ENCODE measurements around the gene TRERF1. TPM values are rescaled to one million over a fixed set of nuclear protein-coding genes. Genes with fewer than 3 reads are reported as not detected.

Gene TRERF1
- total and polyA plus RNA-seq, 2 experiments from 2014 or later = 11.2 to 20.6 TPM

DNA sequence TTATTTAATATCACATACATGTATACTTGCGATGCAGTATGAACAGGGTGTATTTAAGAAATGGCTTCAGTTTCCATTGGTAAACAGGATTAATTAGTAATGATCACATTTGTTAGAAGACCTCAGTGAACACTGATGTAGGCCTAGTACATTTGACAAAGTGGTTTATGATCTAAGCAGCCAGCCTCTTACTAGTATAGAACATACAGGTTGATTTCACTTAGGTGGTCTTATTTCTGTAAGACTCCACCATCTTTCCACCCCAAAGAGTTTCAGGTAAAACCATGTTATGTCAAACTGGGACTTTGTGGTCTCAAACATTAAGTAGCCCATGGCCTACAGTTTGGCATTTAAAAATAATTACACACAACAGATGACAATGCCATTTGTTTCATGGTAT lies 213.9 kb downstream of the TRERF1 start (continued):
- TF ChIP-seq, protein P1, sequence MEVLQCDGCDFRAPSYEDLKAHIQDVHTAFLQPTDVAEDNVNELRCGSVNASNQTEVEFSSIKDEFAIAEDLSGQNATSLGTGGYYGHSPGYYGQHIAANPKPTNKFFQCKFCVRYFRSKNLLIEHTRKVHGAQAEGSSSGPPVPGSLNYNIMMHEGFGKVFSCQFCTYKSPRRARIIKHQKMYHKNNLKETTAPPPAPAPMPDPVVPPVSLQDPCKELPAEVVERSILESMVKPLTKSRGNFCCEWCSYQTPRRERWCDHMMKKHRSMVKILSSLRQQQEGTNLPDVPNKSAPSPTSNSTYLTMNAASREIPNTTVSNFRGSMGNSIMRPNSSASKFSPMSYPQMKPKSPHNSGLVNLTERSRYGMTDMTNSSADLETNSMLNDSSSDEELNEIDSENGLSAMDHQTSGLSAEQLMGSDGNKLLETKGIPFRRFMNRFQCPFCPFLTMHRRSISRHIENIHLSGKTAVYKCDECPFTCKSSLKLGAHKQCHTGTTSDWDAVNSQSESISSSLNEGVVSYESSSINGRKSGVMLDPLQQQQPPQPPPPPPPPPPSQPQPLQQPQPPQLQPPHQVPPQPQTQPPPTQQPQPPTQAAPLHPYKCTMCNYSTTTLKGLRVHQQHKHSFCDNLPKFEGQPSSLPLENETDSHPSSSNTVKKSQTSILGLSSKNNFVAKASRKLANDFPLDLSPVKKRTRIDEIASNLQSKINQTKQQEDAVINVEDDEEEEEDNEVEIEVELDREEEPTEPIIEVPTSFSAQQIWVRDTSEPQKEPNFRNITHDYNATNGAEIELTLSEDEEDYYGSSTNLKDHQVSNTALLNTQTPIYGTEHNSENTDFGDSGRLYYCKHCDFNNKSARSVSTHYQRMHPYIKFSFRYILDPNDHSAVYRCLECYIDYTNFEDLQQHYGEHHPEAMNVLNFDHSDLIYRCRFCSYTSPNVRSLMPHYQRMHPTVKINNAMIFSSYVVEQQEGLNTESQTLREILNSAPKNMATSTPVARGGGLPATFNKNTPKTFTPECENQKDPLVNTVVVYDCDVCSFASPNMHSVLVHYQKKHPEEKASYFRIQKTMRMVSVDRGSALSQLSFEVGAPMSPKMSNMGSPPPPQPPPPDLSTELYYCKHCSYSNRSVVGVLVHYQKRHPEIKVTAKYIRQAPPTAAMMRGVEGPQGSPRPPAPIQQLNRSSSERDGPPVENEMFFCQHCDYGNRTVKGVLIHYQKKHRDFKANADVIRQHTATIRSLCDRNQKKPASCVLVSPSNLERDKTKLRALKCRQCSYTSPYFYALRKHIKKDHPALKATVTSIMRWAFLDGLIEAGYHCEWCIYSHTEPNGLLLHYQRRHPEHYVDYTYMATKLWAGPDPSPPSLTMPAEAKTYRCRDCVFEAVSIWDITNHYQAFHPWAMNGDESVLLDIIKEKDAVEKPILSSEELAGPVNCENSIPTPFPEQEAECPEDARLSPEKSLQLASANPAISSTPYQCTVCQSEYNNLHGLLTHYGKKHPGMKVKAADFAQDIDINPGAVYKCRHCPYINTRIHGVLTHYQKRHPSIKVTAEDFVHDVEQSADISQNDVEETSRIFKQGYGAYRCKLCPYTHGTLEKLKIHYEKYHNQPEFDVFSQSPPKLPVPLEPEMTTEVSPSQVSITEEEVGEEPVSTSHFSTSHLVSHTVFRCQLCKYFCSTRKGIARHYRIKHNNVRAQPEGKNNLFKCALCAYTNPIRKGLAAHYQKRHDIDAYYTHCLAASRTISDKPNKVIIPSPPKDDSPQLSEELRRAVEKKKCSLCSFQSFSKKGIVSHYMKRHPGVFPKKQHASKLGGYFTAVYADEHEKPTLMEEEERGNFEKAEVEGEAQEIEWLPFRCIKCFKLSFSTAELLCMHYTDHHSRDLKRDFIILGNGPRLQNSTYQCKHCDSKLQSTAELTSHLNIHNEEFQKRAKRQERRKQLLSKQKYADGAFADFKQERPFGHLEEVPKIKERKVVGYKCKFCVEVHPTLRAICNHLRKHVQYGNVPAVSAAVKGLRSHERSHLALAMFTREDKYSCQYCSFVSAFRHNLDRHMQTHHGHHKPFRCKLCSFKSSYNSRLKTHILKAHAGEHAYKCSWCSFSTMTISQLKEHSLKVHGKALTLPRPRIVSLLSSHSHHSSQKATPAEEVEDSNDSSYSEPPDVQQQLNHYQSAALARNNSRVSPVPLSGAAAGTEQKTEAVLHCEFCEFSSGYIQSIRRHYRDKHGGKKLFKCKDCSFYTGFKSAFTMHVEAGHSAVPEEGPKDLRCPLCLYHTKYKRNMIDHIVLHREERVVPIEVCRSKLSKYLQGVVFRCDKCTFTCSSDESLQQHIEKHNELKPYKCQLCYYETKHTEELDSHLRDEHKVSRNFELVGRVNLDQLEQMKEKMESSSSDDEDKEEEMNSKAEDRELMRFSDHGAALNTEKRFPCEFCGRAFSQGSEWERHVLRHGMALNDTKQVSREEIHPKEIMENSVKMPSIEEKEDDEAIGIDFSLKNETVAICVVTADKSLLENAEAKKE (CRISPR knock-in tag; IDR thresholded peaks at IDR 0.05) = no peak

DNA sequence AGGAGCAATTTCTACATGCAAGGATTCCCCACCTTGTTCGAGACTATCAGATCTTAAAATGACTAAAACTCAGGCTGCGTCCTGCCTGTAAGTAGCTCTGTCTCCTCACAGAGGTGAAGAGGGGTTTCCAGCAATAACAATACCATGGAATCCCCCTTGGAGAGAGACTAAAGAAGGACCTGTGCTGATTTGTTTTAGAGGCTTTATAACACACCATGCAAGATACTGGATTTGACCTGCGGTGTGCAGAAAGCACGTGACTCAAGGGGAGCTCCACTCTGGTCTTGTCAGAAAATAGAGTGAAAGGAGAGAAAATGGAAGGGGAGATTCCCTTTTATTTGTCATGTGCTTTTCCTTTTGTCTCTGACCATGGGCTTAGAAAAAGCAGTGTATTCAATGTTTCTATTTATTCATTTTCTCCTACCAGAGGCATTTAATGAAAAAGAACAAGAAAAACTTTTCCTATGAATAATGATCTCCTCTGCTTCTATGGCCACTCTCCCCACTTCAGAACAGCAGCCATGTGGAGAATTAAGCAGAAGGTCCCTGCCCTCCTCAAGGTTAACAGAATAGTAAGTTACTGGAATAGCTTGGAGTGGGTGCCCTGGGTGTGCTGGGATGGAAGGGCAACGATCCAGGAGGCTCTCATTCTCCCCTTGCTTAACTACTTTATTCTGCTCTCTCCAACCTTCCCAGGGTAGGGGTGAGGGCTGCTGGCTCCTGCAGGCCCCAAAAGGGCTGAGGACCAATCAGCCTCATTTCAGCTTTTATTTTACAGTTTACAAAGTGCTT lies 214.8 kb downstream of the TRERF1 start:
- Histone ChIP-seq H4K20me1 (replicated peaks; ENCODE audit: insufficient read depth) (no peaks in the 10 kb centered on the region), H3K4me2 (no peak overlapping the region), H3K27ac (ENCODE audit: low read depth) (no peak overlapping the region; the same call in 1 of the 2 replicates), H3K27me3 (ENCODE audit: insufficient read depth) (no peaks in the 10 kb centered on the region), H3K4me3 (no peak overlapping the region), H3K4me1 (ENCODE audit: insufficient read depth) (no peaks in the 10 kb centered on the region), H3K79me2 (replicated peaks; ENCODE audit: insufficient read depth) (no peaks in the 10 kb centered on the region), H3K36me3 (ENCODE audit: insufficient read depth) (peaks cover 4% of the 10 kb centered on the region; the same call in 1 of the 2 replicates), H3F3A (replicated peaks; ENCODE audit: low read depth) (no peaks in the 10 kb centered on the region), H2AFZ (no peak overlapping the region), H3K9me2 (ENCODE audit: insufficient read depth) (no peaks in the 10 kb centered on the region)
- Mint-ChIP-seq H3K36me3 (ENCODE audit: low read depth) (peaks cover 55% of the 10 kb centered on the region), H3K4me3 (no peak overlapping the region), H3K4me1 (peaks cover 6% of the 10 kb centered on the region; the same call in 1 of the 3 replicates), H3K27me3 (ENCODE audit: insufficient read depth, low read depth, poor library complexity) (peaks cover 6% of the 10 kb centered on the region), H3K9me3 (no peaks in the 10 kb centered on the region), H3K27ac (peak overlapping the region; percentile 61; the same call in 1 of the 2 replicates)
- ATAC-seq (no peak), DNase-seq (ENCODE audit: low spot score) (no peak)
- TF ChIP-seq ZNF114 (CRISPR knock-in tag; IDR thresholded peaks at IDR 0.05) = no peak
- no peak for TF ChIP-seq EZH2phosphoT487 (IDR thresholded peaks at IDR 0.05; ENCODE audit: unreplicated experiment)
- TF ChIP-seq, protein P2, sequence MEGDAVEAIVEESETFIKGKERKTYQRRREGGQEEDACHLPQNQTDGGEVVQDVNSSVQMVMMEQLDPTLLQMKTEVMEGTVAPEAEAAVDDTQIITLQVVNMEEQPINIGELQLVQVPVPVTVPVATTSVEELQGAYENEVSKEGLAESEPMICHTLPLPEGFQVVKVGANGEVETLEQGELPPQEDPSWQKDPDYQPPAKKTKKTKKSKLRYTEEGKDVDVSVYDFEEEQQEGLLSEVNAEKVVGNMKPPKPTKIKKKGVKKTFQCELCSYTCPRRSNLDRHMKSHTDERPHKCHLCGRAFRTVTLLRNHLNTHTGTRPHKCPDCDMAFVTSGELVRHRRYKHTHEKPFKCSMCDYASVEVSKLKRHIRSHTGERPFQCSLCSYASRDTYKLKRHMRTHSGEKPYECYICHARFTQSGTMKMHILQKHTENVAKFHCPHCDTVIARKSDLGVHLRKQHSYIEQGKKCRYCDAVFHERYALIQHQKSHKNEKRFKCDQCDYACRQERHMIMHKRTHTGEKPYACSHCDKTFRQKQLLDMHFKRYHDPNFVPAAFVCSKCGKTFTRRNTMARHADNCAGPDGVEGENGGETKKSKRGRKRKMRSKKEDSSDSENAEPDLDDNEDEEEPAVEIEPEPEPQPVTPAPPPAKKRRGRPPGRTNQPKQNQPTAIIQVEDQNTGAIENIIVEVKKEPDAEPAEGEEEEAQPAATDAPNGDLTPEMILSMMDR (conservative IDR thresholded peaks at IDR 0.05; ENCODE audit: low read depth in 2 of 2) = no peak
- TF ChIP-seq, protein P1 (CRISPR knock-in tag; IDR thresholded peaks at IDR 0.05) = no peak

All from GM23338 (cell line).